Measurements from ENCODE around the gene MAN2A2. TPM values are rescaled to one million over a fixed set of nuclear protein-coding genes. Genes with fewer than 3 reads are reported as not detected.

MAN2A2 gene
- total RNA-seq, 2 experiments from 2014 or later = 69.1 to 74.1 TPM

- no peaks in the 10 kb centered on the region for H3K9me3 Mint-ChIP-seq
- H3K36me3 Mint-ChIP-seq = peaks cover 15% of the 10 kb centered on the region
- peaks cover 45% of the 10 kb centered on the region for H3K4me1 Mint-ChIP-seq
- no peaks in the 10 kb centered on the region for H3K27me3 Mint-ChIP-seq
- peak overlapping the region; percentile 99 for H3K27ac Mint-ChIP-seq
- DNase-seq = no peak
- H3K4me3 Mint-ChIP-seq = peak overlapping the region; percentile 98
Observed at GRCh38 chr15:90931575-90931827, 28.4 kb downstream of the MAN2A2 start.

- Mint-ChIP-seq H3K4me3 (peak within 1 kb of the TSS; percentile 98), H3K4me1 (peaks cover 49% of the 10 kb centered on the region), H3K27ac (peak within 1 kb of the TSS; percentile 99), H3K36me3 (peaks cover 16% of the 10 kb centered on the region), H3K27me3 (no peaks in the 10 kb centered on the region), H3K9me3 (no peaks in the 10 kb centered on the region)
- peak; percentile 92 for DNase-seq
Observed at GRCh38 chr15:90931828-90932659, 28.9 kb downstream of the MAN2A2 start, which contains the start of gene HDDC3. Gene HDDC3 (minus strand): TSS chr15:90932549. CDS start chr15:90932540, 9 bp downstream.

- H3K9me3 Mint-ChIP-seq = no peaks in the 10 kb centered on the region
- H3K4me3 Mint-ChIP-seq = peak overlapping the region; percentile 98
- H3K36me3 Mint-ChIP-seq = peaks cover 16% of the 10 kb centered on the region
- no peak for DNase-seq
- peak overlapping the region; percentile 99 for H3K27ac Mint-ChIP-seq
- H3K27me3 Mint-ChIP-seq = no peaks in the 10 kb centered on the region
- H3K4me1 Mint-ChIP-seq = peaks cover 49% of the 10 kb centered on the region
Observed at GRCh38 chr15:90932660-90932991, 29.5 kb downstream of the MAN2A2 start.

GRCh38 chr15:90933301-90933700 is 30.2 kb downstream of the MAN2A2 start:
- no peak overlapping the region for H3K4me3 Mint-ChIP-seq
- no peak overlapping the region for H3K27ac Mint-ChIP-seq
- H3K27me3 Mint-ChIP-seq = no peaks in the 10 kb centered on the region
- peaks cover 17% of the 10 kb centered on the region for H3K36me3 Mint-ChIP-seq
- H3K9me3 Mint-ChIP-seq = no peaks in the 10 kb centered on the region
- DNase-seq = no peak
- H3K4me1 Mint-ChIP-seq = peaks cover 48% of the 10 kb centered on the region

GRCh38 chr15:90934256-90934948 is 31.3 kb downstream of the MAN2A2 start:
- H3K36me3 Mint-ChIP-seq = peaks cover 18% of the 10 kb centered on the region
- H3K27ac Mint-ChIP-seq = peak overlapping the region; percentile 90
- H3K4me1 Mint-ChIP-seq = peaks cover 41% of the 10 kb centered on the region
- H3K27me3 Mint-ChIP-seq = no peaks in the 10 kb centered on the region
- no peaks in the 10 kb centered on the region for H3K9me3 Mint-ChIP-seq
- H3K4me3 Mint-ChIP-seq = peak overlapping the region; percentile 86
- peak; percentile 89 for DNase-seq

- Mint-ChIP-seq H3K9me3 (no peaks in the 10 kb centered on the region), H3K4me3 (peak within 1 kb of the TSS; percentile 86), H3K4me1 (peaks cover 38% of the 10 kb centered on the region), H3K27ac (peak within 1 kb of the TSS; percentile 90), H3K36me3 (peaks cover 18% of the 10 kb centered on the region), H3K27me3 (no peaks in the 10 kb centered on the region)
- peak; percentile 98 for DNase-seq
Observed at GRCh38 chr15:90934949-90935751, 32.0 kb downstream of the MAN2A2 start, which contains the start of gene UNC45A. Gene UNC45A (plus strand): TSS chr15:90935285. CDS start chr15:90935325, 40 bp downstream.

- Mint-ChIP-seq H3K27me3 (no peaks in the 10 kb centered on the region), H3K4me1 (peaks cover 26% of the 10 kb centered on the region), H3K36me3 (peaks cover 16% of the 10 kb centered on the region), H3K9me3 (no peaks in the 10 kb centered on the region), H3K4me3 (peak overlapping the region; percentile 86), H3K27ac (no peak overlapping the region)
- no peak for DNase-seq
Observed at GRCh38 chr15:90936823-90937222, 33.7 kb downstream of the MAN2A2 start.

- Mint-ChIP-seq H3K27me3 (no peaks in the 10 kb centered on the region), H3K36me3 (peaks cover 16% of the 10 kb centered on the region)
Observed at GRCh38 chr15:90938261-90938660, 35.2 kb downstream of the MAN2A2 start.

GRCh38 chr15:90939756-90940155 is 36.7 kb downstream of the MAN2A2 start:
- H3K9me3 Mint-ChIP-seq = no peaks in the 10 kb centered on the region
- H3K36me3 Mint-ChIP-seq = peaks cover 16% of the 10 kb centered on the region
- peaks cover 13% of the 10 kb centered on the region for H3K4me1 Mint-ChIP-seq
- no peak for DNase-seq
- H3K27me3 Mint-ChIP-seq = no peaks in the 10 kb centered on the region
- H3K27ac Mint-ChIP-seq = no peak overlapping the region
- H3K4me3 Mint-ChIP-seq = no peak overlapping the region

More at GRCh38 chr15:90938261-90938660, 35.2 kb downstream of the MAN2A2 start:
- Mint-ChIP-seq H3K4me1 (peaks cover 22% of the 10 kb centered on the region), H3K9me3 (no peaks in the 10 kb centered on the region), H3K4me3 (no peak overlapping the region), H3K27ac (no peak overlapping the region)
- DNase-seq = no peak

- Mint-ChIP-seq H3K4me1 (peaks cover 9% of the 10 kb centered on the region), H3K27ac (no peak overlapping the region), H3K27me3 (no peaks in the 10 kb centered on the region), H3K36me3 (peaks cover 14% of the 10 kb centered on the region), H3K4me3 (no peak overlapping the region), H3K9me3 (no peaks in the 10 kb centered on the region)
- DNase-seq = no peak
Observed at GRCh38 chr15:90941038-90941437, 37.9 kb downstream of the MAN2A2 start.

GRCh38 chr15:90942354-90943120 is 39.4 kb downstream of the MAN2A2 start:
- H3K27me3 Mint-ChIP-seq = no peaks in the 10 kb centered on the region
- H3K9me3 Mint-ChIP-seq = no peaks in the 10 kb centered on the region
- no peak overlapping the region for H3K27ac Mint-ChIP-seq
- peaks cover 9% of the 10 kb centered on the region for H3K36me3 Mint-ChIP-seq
- no peak overlapping the region for H3K4me3 Mint-ChIP-seq
- H3K4me1 Mint-ChIP-seq = no peaks in the 10 kb centered on the region
- no peak for DNase-seq

- no peaks in the 10 kb centered on the region for H3K27me3 Mint-ChIP-seq
- H3K36me3 Mint-ChIP-seq = peaks cover 10% of the 10 kb centered on the region
- H3K27ac Mint-ChIP-seq = no peak overlapping the region
- H3K4me1 Mint-ChIP-seq = no peaks in the 10 kb centered on the region
- no peak overlapping the region for H3K4me3 Mint-ChIP-seq
- DNase-seq = no peak
- no peaks in the 10 kb centered on the region for H3K9me3 Mint-ChIP-seq
Observed at GRCh38 chr15:90945091-90945490, 42.0 kb downstream of the MAN2A2 start.

- no peaks in the 10 kb centered on the region for H3K9me3 Mint-ChIP-seq
- no peak overlapping the region for H3K27ac Mint-ChIP-seq
- H3K27me3 Mint-ChIP-seq = no peaks in the 10 kb centered on the region
- DNase-seq = no peak
- no peaks in the 10 kb centered on the region for H3K4me1 Mint-ChIP-seq
- H3K36me3 Mint-ChIP-seq = peaks cover 6% of the 10 kb centered on the region
- no peak overlapping the region for H3K4me3 Mint-ChIP-seq
Observed at GRCh38 chr15:90946538-90946937, 43.4 kb downstream of the MAN2A2 start.

GRCh38 chr15:90946941-90947576 is 44.0 kb downstream of the MAN2A2 start:
- no peak for DNase-seq
- Mint-ChIP-seq H3K4me3 (no peak overlapping the region), H3K27ac (no peak overlapping the region), H3K9me3 (no peaks in the 10 kb centered on the region), H3K36me3 (peaks cover 9% of the 10 kb centered on the region), H3K4me1 (no peaks in the 10 kb centered on the region), H3K27me3 (no peaks in the 10 kb centered on the region)
